Measurements from ENCODE around the gene TDRD7. TPM values are rescaled to one million over a fixed set of nuclear protein-coding genes. Genes with fewer than 3 reads are reported as not detected.

The TDRD7 gene
- total and polyA plus RNA-seq, 2 of the 8 experiments (the other 6 are each of a cell fraction or from before 2014, with no cell fraction given), result 1.2 to 2.3 TPM

DNA sequence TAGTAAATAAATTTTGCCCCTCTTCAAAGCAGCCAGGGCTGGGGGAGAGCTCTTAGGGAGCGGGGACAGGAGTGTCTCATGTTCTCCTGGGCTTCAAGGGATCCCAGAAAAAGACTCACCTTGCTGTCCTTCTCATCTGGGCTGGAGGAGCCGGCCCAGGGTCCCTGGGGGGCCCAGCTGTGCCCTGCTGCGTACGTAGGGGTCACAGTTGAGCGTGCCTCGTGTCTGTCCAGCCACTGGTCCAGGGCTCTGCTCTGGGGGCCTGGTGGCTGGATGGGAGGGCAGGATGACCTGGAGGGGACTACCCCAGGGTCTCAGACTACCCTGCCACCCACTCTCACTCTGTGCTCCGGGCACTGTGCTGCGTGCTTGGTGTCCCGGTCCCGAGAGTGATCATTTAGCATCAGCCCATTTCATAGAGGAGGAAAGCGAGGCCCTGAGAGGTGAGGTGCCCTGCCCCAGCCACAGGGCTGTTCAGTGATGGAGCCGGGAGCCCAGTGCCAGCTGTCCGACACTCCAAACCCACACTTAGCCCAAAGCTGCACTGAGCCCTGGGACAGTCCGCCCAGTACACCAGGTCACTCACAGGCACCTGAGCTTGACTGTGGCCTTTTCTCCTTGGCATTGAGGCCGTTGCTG is 26.2 kb upstream of the TDRD7 start:
- 89% methylated on average over 15 of the region's 15 CpGs; no CpG with 5 or more reads in 1 of the 2 experiments for WGBS, 2 experiments (ENCODE audit: extremely low coverage in 1 of 2, insufficient coverage in 1 of 2, insufficient read length in 1 of 2, insufficient replicate concordance in 2 of 2, low coverage in 1 of 2, low lambda C conversion rate in 2 of 2, missing lambda C conversion rate in 1 of 2)
- no peak overlapping the region for H3K56ac ChIP-seq (replicated peaks; ENCODE audit: insufficient read length, low read depth, low read length)
- ChIA-PET POLR2A (ENCODE audit: partially characterized antibody) (interaction anchor here (0.9 to 1.6 kb wide), 3 partner anchors 10 to 164 kb away, joined by 3 to 5 read pairs (median 4); no protein-coding TSS in a partner anchor), CTCF (ENCODE audit: partially characterized antibody) (interaction anchor here (0.7 to 9.2 kb wide), 21 partner anchors 10 to 529 kb away, joined by 3 to 140 read pairs (median 5); no protein-coding TSS in a partner anchor)
- no peak overlapping the region for H3K4ac ChIP-seq (replicated peaks; ENCODE audit: insufficient read length, low read depth, low read length)
- no peaks in the 10 kb centered on the region; a peak in 1 of 7 replicates for H3K27me3 ChIP-seq (replicated peaks in 1 of 4; ENCODE audit: control insufficient read depth in 3 of 4, extremely low read depth in 1 of 4, insufficient read depth in 3 of 4, low read length in 3 of 4)
- H3K4me1 ChIP-seq (replicated peaks in 1 of 4; ENCODE audit: control insufficient read depth in 3 of 4, insufficient read depth in 4 of 4, low read length in 3 of 4), result peaks cover 0 to 19% (median 9%) of the 10 kb centered on the region in 4 experiments; a peak in 6 of 7 replicates
- no peaks in the 10 kb centered on the region for H4K20me1 ChIP-seq (replicated peaks in 1 of 2; ENCODE audit: control insufficient read depth in 1 of 2, insufficient read depth in 2 of 2, low read length in 2 of 2)
- H2BK15ac ChIP-seq (ENCODE audit: low read length), result no peak overlapping the region; the same call in 1 of the 2 replicates
- no peak overlapping the region for H3K4me3 ChIP-seq (ENCODE audit: extremely low read depth in 1 of 4, insufficient read depth in 2 of 4, low read depth in 3 of 4, low read length in 4 of 4)
- no peaks in the 10 kb centered on the region for H3K79me2 ChIP-seq (ENCODE audit: control insufficient read depth in 1 of 2, insufficient read depth in 2 of 2, low read length in 2 of 2)
- no peaks in the 10 kb centered on the region for H3K23me2 ChIP-seq (ENCODE audit: low read depth, low read length)
- no peak overlapping the region for H3K27ac ChIP-seq (ENCODE audit: low read depth, low read length)
- H3K79me1 ChIP-seq (ENCODE audit: low read depth, low read length), result no peaks in the 10 kb centered on the region
- no peak overlapping the region for H3K23ac ChIP-seq (ENCODE audit: insufficient read length)
- no peak overlapping the region for H2AK5ac ChIP-seq (ENCODE audit: low read depth, low read length)
- no peak overlapping the region for H4K5ac ChIP-seq (ENCODE audit: insufficient read length, low read depth, low read length)
- DNase-seq (ENCODE audit: low read depth in 1 of 2, low spot score in 2 of 2) (no peak), FAIRE-seq (no peak)
- no peak overlapping the region for H4K91ac ChIP-seq (replicated peaks; ENCODE audit: insufficient read length, low read length)
- no peak overlapping the region for H3K14ac ChIP-seq (ENCODE audit: insufficient read length)
- H3K9me3 ChIP-seq (ENCODE audit: insufficient read depth in 2 of 2, low read depth in 1 of 2, low read length in 1 of 2), result no peaks in the 10 kb centered on the region
- no peak overlapping the region for H3K9ac ChIP-seq (replicated peaks in 1 of 4; ENCODE audit: extremely low read depth in 1 of 4, low read depth in 3 of 4, low read length in 3 of 4)
- H3K4me2 ChIP-seq (ENCODE audit: insufficient read depth in 1 of 2, low read depth in 2 of 2, low read length in 2 of 2), result no peak overlapping the region
- H2AFZ ChIP-seq (ENCODE audit: low read length), result no peak overlapping the region
- no peak overlapping the region for H2BK120ac ChIP-seq (replicated peaks; ENCODE audit: low read depth, low read length)
- H2BK20ac ChIP-seq (ENCODE audit: low read length), result peak overlapping the region; percentile 66; the same call in 1 of the 2 replicates
- H2BK5ac ChIP-seq (ENCODE audit: low read depth, low read length), result no peak overlapping the region
- H2BK12ac ChIP-seq (ENCODE audit: low read depth, low read length), result peak overlapping the region; percentile 33; the same call in 1 of the 2 replicates
- H4K8ac ChIP-seq (ENCODE audit: extremely low read depth, insufficient read depth, low read length), result no peak overlapping the region
- H3K18ac ChIP-seq (ENCODE audit: extremely low read depth, low read length), result no peak overlapping the region
- H3K36me3 ChIP-seq (ENCODE audit: control insufficient read depth in 2 of 4, insufficient read depth in 4 of 4, low read length in 3 of 4), result no peaks in the 10 kb centered on the region
- TF ChIP-seq BRCA1 (IDR thresholded peaks at IDR 0.05; ENCODE audit: low read depth, low read length) (no peak), JUN (IDR thresholded peaks at IDR 0.05; ENCODE audit: low read depth, low read length) (no peak), CHD1 (IDR thresholded peaks at IDR 0.05; ENCODE audit: low read depth, low read length) (no peak), NANOG (IDR thresholded peaks at IDR 0.05; ENCODE audit: insufficient read depth, low read depth, low read length, poor library complexity, severe bottlenecking) (no peak), TCF12 (IDR thresholded peaks at IDR 0.05; ENCODE audit: low read depth, low read length) (no peak), SP2 (IDR thresholded peaks at IDR 0.05; ENCODE audit: low read length) (no peak), GABPA (IDR thresholded peaks at IDR 0.05; ENCODE audit: borderline replicate concordance, insufficient read depth, low read length) (no peak), HDAC2 (IDR thresholded peaks at IDR 0.05; ENCODE audit: borderline replicate concordance in 1 of 2, low read depth in 2 of 2, low read length in 2 of 2) (no peak), KDM5A (IDR thresholded peaks at IDR 0.05; ENCODE audit: low read length) (no peak), NRF1 (IDR thresholded peaks at IDR 0.05; ENCODE audit: low read depth, low read length) (no peak)
- TF ChIP-seq, protein P1, sequence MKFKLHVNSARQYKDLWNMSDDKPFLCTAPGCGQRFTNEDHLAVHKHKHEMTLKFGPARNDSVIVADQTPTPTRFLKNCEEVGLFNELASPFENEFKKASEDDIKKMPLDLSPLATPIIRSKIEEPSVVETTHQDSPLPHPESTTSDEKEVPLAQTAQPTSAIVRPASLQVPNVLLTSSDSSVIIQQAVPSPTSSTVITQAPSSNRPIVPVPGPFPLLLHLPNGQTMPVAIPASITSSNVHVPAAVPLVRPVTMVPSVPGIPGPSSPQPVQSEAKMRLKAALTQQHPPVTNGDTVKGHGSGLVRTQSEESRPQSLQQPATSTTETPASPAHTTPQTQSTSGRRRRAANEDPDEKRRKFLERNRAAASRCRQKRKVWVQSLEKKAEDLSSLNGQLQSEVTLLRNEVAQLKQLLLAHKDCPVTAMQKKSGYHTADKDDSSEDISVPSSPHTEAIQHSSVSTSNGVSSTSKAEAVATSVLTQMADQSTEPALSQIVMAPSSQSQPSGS (IDR thresholded peaks at IDR 0.05; ENCODE audit: low read length), result no peak

Measured in H1 (cell line).